Measurements from ENCODE around the gene BRS3.

- TF ChIP-seq EP300 (IDR thresholded peaks at IDR 0.05) (no peak), CTCF (IDR thresholded peaks at IDR 0.05) (no peak), POLR2A (IDR thresholded peaks at IDR 0.05) (no peak), POLR2AphosphoS5 (IDR thresholded peaks at IDR 0.05) (no peak)
These were observed 8.5 kb downstream of the BRS3 start for GRCh38 chrX:136496186-136496763.

All from stomach (tissue), 4 donors.